ENCODE results near the gene ABCB4.

- TF ChIP-seq CTCF (IDR thresholded peaks at IDR 0.05; ENCODE audit: control extremely low read depth in 1 of 3, insufficient read depth in 1 of 3, low read depth in 1 of 3, low read length in 3 of 3) (no peak), JUND (IDR thresholded peaks at IDR 0.05; ENCODE audit: low read length) (no peak), HDAC2 (IDR thresholded peaks at IDR 0.05; ENCODE audit: borderline replicate concordance in 1 of 2, low read depth in 2 of 2, low read length in 2 of 2) (no peak), POLR2AphosphoS5 (IDR thresholded peaks at IDR 0.05; ENCODE audit: low read depth, low read length) (no peak), POLR2A (IDR thresholded peaks at IDR 0.05; ENCODE audit: control extremely low read depth in 1 of 2, low read depth in 2 of 2, low read length in 2 of 2) (no peak), GABPA (IDR thresholded peaks at IDR 0.05; ENCODE audit: borderline replicate concordance, insufficient read depth, low read length) (no peak), MAX (IDR thresholded peaks at IDR 0.05) (no peak), CREB1 (IDR thresholded peaks at IDR 0.05) (no peak), EGR1 (IDR thresholded peaks at IDR 0.05; ENCODE audit: borderline replicate concordance, low read depth, low read length) (no peak)
Observed at GRCh38 chr7:87361320-87361719, 114.2 kb downstream of the ABCB4 start.
